Stimulated activated naive CD4-positive, alpha-beta T cell (primary cell): ENCODE measurements around the gene ZMPSTE24.

Experiments used
- DNase-seq, 6 experiments: peaks; one replicate each; lab custom pipeline; 2025; lab: John Stamatoyannopoulos, UW

Gene ZMPSTE24

GRCh38 chr1:40264354-40264781 is 6.3 kb downstream of the ZMPSTE24 start:
- DNase-seq, result no peak

GRCh38 chr1:40265298-40265697 is 7.3 kb downstream of the ZMPSTE24 start:
- DNase-seq, result no peak

GRCh38 chr1:40265919-40266318 is 7.9 kb downstream of the ZMPSTE24 start:
- DNase-seq, result no peak

- no peak for DNase-seq
These were observed 8.9 kb downstream of the ZMPSTE24 start for GRCh38 chr1:40266786-40267535.

GRCh38 chr1:40267767-40268187 is 9.7 kb downstream of the ZMPSTE24 start:
- DNase-seq, result no peak

- DNase-seq, result no peak
These were observed 10.2 kb downstream of the ZMPSTE24 start for GRCh38 chr1:40268211-40268610.

- no peak for DNase-seq
These were observed 12.3 kb downstream of the ZMPSTE24 start for GRCh38 chr1:40270152-40270834.

- DNase-seq, result no peak
These were observed 14.7 kb downstream of the ZMPSTE24 start for GRCh38 chr1:40272653-40273213.

GRCh38 chr1:40273547-40274166 is 15.6 kb downstream of the ZMPSTE24 start:
- no peak for DNase-seq

- no peak for DNase-seq
These were observed 16.3 kb downstream of the ZMPSTE24 start for GRCh38 chr1:40274331-40274730.

- DNase-seq, result no peak
These were observed 18.1 kb downstream of the ZMPSTE24 start for GRCh38 chr1:40276122-40276521.

GRCh38 chr1:40281853-40282252 is 23.8 kb downstream of the ZMPSTE24 start:
- DNase-seq, result no peak

- no peak for DNase-seq
These were observed 33.3 kb downstream of the ZMPSTE24 start for GRCh38 chr1:40291293-40291692.

GRCh38 chr1:40299366-40300248 is 41.6 kb downstream of the ZMPSTE24 start:
- no peak for DNase-seq

GRCh38 chr1:40300249-40300567 is 42.2 kb downstream of the ZMPSTE24 start:
- DNase-seq, result no peak

- DNase-seq, result no peak
These were observed 42.6 kb downstream of the ZMPSTE24 start for GRCh38 chr1:40300651-40301050.

- no peak for DNase-seq
These were observed 43.0 kb downstream of the ZMPSTE24 start for GRCh38 chr1:40301066-40301465.

GRCh38 chr1:40301541-40302299 is 43.7 kb downstream of the ZMPSTE24 start:
- no peak for DNase-seq

- no peak for DNase-seq
These were observed 44.4 kb downstream of the ZMPSTE24 start for GRCh38 chr1:40302475-40302874.

GRCh38 chr1:40303051-40303771 is 45.2 kb downstream of the ZMPSTE24 start:
- no peak for DNase-seq
